ENCODE data around the gene ALDH1L1.

Gene ALDH1L1

DNA sequence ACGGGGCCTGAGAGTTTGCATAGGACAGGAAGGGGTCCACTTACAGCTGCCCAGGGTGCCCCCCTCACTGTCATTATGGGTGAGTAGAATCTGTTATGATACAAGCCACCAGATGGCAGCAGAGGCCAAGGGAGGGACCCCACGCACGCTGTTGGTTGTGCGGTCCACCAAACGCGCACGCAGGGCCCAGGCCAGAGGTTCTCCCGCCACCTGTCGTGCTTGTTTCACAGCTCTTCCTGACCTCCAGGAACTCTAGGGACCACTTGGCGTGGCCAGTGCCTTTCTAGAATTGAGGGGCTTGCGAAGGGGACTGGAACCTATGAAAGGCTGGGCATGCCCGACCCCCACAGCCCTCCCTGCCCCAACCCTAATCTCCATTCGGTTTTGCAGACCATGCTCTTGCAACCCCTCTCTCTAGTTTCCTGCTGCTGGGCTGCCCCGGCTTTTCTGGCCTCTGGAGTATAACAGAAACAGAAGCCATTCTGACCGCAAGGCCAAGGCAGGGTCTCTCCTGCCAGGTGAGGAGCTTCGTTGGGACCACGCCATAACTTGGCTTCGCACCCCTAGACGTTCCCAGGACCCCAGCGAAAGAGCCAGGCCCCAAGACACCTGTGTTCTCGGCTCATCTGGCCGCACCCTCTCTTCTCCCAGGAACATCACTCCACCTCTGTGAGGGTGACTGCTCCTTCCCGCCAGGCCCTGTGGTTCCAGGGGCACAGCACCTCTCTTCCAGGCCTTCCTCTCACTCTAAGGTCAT is 46.0 kb downstream of the ALDH1L1 start:
- peak; percentile 15 to 39 (median 32) for DNase-seq (ENCODE audit: low read depth in 3 of 3)

DNA sequence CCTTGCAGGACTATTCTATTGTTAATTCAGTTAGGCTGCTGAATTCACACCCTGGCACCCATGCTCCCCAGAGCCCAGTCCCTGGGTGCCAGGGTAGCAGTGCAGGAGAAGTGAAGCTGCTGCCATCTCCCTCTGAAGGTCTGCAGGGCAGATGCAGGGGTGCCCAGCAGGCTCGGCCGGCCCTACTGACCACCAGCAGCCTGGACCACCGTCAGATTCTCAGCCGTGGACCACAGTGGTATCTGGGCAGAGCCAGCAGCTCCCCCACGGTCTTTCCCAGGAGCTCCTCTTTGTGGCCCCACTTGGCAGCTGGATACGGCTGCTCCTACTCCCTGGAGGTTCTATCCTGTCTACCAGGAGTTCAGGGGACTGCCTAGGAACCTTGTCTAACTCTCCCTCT is 46.8 kb downstream of the ALDH1L1 start:
- DNase-seq (ENCODE audit: low read depth in 3 of 3), result no peak

DNA sequence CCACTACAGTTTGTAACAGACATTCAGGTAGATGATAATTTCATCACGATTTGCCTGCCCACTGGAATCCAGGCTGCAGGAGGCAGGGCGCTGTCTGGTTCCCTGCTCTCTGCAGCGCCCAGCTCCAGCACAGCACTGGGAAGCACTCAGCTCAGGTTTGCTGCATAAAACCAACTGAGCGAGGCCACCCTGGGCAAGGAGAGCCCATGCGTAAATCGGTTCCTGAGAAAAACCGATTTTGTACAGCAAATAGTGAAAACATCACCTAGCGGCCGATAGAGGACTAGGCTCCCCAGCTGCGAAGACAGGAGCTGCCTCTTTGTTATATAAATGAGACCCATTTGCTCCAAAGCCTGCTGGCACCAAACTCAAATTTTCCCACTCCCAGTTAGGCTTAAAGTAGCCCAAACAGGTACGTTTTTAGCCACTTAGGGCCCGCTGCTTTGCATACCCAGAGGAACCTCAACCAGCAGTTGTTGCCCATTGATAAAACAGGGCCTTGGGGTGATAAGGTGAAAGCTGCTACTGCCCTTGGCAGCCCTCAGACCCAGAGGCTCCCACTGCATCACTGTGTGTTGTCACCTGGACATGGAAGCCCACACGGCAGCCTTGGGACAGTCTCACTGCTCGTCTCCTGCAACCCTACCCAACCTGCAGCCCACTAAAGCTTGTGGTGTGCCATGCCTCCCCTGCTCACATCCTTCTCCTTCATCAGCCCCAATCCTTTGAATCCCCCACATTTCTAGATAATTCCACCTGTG is 47.5 kb downstream of the ALDH1L1 start:
- no peak for DNase-seq (ENCODE audit: low read depth in 3 of 3)

DNA sequence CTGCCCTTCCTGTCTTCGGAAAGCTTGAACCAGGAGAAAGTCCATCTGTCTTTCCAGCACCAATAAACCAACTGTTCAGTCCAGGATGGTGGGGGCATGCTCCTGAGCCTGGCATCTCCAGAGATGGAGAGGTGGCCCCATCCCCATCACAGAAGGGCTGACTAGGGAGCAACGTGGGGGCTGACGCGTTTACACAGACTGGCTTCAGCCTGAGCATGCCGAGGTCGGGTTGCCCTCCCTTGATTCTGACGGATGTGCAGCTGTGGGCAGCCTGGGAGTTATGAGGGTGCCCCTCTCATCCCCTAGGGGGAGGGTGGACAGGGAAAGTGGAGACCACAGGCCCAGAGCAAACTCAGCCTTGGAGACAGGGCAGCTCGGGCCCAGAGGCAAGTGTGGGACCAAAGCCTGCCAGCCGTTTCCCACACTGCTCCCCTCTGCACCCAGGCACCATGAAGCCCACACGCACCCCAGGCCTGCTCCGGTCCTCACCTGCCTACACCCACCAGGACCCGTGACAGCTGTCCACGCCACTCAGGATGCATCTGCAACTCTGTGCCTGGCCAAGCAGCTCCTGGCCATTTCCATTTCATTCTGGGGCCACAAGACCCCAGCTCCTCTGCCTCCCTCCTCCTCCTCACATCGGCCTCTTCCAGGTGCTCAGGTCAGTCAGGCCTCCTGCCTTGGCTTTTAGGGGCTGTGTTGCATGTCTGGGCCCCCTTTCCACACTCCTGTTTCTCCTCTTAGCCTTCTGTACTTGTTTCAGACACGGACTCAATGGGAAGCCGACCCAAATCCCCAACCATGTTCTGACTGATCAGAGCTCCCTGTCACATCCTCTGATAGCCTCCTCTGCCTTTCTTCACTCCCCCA is 48.3 kb downstream of the ALDH1L1 start:
- no peak for DNase-seq (ENCODE audit: low read depth in 3 of 3)

DNA sequence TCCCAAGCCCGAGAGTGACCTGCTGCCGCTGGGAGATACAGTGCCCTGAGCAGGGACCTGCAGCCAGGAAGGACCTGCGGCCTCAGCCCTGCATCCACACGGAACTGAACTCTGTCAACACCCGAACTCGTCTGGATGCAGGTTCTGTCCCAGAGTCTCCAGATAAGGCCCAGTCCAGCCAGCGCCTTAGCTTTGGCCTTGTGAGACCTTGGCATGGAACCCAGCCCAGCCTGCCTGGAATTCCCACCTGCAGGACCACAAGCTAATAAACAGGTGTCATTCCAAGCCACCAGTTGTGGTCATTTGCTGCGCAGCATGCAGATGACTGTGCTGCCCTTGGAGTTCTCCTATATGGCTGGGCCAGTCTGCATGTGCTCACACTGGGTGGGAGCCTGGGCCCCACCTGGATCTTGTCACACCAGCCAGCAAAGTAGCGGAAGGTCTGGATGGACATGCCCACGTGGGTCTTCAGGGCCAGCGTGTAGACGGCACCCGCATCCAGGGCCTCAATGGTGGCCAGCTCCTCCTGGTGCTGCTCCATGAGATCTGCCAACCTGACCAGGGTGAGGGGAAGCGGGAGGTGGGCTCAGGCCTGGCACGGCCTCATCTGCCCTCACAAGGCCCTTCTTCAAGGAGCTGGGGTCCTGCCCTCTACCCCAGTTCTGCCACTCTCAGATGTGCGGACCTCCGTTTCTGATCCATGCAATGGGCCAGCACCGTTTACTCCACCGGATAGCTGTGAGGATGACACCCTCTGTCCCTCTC is 49.2 kb downstream of the ALDH1L1 start:
- DNase-seq (ENCODE audit: low read depth in 3 of 3), result no peak

DNA sequence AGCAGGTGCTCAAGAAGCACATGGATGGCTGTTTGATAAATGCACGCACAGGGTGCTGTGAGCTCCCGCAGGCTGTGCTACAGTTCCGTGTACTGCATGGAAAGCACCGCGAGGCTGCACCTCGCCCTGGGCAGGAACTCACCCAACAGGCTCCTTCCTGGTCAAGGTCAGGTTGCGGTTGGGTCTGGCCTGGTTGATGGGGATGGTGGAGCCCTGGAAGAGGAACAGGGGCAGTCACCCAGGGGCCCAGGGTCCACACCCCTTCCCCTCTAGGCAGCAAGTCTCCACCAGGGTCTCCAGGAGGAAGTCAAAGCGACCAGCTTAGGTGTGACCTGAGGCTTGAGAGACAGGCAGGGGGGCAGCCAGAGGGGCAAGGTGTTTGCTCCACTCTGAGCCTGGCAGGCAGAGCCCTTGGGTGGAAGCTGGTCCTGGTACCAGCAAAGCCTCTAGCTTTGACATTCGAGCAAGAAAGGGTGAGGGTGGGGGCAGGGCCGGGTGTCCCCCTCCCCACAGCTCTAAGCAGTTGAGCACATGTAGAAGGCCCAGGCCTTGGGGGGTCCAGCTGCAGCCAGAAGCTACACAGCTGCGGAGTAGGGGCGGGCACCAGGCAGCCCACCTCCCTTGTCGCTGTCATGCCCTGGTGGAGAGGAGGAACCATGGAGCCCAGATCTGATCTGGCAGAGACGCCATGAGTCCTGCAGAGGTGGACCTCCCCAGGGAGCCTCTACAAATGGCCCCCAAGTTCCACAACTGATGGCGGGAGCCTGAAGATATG is 50.1 kb downstream of the ALDH1L1 start:
- no peak for DNase-seq (ENCODE audit: low read depth in 3 of 3)

DNA sequence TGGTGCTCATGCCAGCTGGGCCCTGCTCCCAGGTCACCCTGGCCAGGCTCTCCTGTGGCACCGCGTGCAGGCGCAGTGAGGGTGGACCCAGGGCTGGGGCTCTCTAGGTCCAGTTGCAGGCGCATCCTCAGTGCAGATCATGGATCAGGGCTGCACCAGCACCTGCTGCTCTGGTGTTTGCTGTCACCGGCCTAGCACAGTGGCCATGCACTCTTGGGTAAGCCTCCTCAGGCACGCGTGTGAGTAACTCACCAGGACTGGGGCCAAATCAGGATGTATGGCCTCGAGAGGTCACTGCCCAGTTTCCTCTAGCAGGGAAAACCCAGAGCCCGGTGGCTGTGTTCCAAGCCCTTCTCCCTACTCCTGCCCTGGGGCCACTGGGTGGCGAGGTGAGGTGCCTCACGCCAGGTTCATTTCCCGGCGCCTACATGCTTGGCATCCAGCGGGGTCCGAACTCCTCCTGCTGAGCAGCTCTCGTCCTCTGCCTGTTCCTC is 50.9 kb downstream of the ALDH1L1 start:
- no peak for DNase-seq (ENCODE audit: low read depth in 3 of 3)

DNA sequence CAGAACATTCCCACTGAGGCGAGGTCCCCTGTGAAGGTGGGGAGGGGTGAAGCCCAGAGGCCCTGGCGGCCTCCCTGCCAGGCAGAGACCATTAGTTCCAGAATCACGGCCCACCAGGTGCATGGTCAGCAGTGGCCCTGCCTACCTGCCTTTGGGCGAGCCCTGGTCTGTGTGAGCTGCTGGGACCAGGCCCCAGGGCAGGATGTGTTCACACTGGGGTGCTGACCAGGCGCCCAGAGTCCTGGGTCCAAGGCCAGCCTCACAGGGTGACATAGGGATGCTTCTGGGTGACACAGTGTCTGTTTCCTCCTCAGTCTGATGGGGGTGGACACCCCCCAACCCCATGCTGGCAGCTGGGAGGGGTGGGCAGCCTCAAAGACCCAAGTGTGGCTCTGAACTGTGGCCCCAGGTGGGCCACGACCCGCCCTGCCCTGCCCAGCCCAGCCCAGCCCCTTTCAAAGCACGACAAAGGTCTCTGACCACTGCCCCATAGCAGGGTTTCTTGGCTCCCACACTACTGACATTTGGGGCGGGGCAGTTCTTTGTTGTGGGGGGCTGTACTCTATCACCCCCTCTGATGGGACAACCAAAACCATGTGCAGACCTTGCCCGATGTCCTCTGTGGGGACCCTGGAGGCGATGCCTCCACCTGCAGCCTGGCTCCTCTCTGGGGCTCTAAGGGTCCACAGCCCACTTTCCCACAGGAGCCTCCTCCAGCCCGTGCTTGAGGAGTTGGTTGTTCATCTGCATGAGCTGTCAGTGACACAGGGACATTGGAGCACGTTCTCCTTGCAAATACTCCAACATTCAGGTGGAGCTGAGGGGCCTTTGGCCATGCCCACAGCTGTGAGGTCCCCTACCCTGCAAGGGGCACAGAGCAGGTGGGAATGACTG is 51.6 kb downstream of the ALDH1L1 start:
- DNase-seq (ENCODE audit: low read depth in 3 of 3), result no peak

DNA sequence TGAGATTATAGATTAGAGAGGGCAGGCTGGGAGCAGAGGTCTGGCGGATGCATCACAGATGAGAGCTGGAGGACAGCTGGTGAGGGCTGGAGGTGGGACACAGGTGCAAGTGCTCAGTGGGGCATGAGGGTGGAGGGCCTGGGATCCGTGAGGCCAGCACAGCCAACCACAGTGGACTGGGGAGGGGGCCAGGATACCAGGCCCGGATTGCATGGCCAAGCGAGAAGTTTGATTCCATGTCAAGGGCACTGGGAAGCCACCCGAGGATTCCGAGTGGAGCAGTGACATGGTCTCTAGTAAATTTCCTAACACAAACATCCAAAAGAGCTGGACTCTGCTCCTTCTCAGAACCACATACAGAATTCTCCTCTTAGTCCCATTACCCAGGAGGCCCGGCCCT is 52.5 kb downstream of the ALDH1L1 start:
- no peak for DNase-seq (ENCODE audit: low read depth in 3 of 3)

DNA sequence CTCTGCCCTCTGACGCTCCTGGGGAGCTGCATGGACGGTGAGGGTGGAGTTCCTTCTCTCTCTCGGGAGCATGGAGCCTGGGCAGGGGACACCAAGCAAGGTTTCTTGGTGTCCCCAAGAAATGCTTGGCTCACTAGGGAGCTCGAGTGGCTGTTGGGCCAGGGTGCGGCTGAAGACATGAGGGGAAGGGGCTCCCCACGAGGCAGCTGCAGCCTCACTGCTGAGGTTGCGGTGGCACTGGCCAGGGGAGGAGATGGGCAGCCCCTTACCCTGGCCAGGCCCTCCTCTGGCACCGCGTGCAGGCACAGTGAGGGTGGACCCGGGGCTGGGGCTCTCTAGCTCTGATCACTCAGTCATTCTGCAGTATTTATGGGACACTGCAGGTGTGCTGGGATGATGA is 52.9 kb downstream of the ALDH1L1 start:
- DNase-seq (ENCODE audit: low read depth in 3 of 3), result no peak

DNA sequence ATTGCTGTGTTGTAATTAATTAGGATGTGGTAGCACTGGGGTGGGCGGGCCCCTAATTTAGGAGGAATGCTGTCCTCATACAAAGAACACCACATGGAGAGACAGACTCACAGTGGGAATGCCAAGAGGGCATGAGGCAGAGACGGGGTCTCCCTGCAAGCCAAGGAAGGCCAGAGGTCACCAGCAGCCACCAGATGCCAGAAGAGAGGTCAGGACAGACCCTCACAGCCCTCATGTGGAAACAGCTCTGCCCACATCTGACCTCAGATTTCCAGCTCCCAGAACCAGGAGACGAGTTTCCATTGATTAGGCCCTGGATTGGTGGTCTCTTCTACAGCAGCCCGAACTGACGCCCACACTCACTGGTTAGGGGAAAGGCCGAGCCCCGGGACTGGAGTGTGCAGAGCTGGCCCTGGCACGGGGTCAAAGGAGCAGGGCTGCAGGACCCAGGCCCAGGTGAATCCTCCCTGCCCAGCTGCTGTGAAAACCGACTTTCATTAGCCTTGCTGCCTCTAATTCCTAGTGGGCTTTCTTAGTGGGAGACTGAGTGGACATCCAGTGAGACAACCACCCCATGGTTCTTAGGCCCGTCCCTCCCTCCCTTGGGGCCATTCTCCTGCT is 53.5 kb downstream of the ALDH1L1 start:
- DNase-seq (ENCODE audit: low read depth in 3 of 3), result no peak

DNA sequence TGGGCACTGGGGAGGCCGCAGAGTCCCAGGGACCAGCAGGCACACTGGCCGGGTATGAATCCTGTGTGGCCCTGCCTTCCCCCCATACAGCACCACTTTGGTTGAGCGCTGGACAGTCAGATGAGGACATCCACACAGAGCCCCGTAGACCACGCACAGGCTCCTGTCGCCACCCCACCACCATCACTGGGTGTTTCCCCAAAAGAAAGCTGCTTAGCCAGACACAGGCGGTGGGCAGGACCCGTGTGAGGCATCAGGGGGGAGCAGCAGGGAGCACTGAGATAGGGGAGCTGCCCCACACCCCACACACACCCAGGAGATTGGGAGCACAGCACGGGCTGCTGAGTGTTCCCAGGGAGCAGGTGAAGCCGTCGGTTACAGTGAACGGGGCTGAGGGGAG is 54.1 kb downstream of the ALDH1L1 start:
- DNase-seq (ENCODE audit: low read depth in 3 of 3), result no peak

DNA sequence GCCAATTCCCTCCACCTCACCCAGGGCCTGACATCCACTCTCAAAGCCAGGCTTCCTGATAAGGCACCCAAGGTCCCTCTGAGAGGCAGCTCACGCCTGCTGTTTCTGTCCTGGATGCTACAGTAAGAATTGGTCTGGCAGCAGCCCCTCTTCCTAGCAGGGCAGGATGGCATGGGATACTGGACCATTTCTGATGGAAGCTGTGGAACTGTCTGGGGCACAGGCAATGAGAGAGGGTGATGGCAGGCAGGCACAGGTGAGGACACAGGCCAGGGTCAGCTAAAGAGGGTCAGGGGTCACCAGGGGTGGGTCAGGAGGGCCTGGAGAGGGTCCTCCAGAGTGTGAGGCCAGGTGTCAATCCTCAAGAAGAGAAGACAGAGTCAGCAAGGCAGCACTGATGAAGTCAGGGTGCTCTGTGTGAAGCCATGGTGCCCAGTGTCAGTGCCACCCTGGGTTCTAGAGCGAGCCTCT is 54.6 kb downstream of the ALDH1L1 start:
- no peak for DNase-seq (ENCODE audit: low read depth in 3 of 3)

DNA sequence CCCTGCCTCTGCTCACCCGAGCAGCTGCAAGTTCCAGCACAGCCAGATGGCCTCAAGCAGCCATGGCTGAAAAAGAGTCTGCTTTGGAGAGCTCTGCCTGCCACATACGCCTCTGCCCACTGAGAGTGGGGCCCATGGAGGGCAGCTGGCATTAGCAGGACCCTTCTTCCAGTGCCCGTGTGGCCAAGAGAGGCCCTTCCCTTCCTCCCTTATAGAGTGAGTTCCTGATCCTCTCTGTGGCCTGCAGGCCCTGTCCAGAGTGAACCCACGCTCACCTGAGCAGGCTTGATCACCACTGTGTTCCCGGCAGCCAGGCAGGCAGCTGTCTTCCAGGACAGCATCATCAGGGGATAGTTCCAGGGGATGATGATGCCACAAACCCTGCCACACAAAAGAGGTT is 55.0 kb downstream of the ALDH1L1 start:
- DNase-seq (ENCODE audit: low read depth in 3 of 3), result no peak

DNA sequence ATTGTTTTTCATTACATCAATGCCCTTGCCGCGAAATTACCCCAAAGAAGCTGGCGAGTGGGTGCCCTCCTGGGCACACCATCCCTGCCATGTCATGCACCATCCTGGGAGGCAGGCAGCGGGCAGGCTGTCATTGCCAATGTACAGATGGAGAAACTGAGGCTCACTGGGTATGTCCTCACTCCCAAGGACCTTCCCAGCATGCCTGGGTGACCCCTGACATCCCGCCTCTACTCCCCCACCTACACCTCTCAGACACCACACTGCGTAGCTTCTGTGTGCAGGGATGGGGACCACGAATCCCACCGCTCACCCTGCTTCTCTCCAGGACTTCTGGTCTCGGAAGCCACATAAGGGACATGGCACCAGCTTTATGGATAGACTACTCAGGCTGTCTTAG is 55.5 kb downstream of the ALDH1L1 start:
- DNase-seq (ENCODE audit: low read depth in 3 of 3), result no peak

DNA sequence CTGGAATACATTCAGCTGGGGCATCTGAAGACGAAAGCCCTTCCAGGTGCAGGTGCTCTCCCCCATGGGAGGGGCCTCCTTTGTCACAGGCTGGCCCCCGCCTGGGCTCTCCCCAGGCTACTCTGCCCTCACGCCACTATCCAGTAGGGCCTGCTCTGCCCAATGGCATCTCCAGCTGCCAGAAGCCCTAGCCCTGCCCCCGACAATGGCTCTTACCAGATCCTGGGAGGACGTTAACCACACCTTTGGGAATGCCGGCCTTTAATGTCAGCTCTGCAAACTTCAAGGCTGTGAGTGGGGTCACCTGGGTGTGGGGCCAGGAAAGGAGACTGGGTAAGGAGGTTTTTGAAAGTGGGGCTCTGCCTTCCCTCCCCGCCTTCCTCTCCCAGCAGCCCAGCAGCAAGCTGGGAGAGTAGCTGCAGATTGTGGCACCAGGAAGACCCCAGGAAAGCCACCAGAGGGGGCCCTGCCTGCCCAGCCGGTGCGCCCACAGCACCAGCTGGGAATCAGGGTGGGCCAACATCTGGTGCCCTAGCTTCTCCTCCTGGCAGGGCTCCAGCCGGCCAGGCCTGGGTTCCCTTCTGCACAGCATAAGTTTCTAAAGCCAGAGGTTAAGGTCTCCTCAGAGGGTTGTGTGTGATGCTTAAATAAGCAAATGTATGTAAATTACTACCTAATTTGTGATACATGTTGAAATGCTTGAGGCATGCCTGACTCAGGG is 56.1 kb downstream of the ALDH1L1 start:
- no peak for DNase-seq (ENCODE audit: low read depth in 3 of 3)

DNA sequence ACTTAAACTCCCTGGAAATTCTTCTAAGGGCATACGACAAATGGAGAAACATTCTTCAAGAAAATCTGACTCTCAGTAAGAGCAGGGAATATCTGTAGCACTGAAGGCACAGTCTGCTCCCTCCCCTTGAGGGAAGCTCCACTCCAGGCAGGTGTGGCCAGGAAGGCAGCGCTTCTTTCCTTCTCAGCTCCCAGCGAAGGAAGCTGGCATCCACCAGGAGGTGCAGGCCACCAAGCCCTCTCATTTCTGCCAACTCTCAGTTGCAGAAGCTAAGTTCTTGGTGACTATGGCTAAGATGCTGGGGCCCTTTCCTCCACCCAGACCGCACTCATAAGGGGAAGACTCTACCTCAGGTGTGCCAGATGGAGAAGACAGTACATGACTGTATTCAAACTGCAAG is 58.8 kb downstream of the ALDH1L1 start:
- no peak for DNase-seq (ENCODE audit: low read depth in 3 of 3)

DNA sequence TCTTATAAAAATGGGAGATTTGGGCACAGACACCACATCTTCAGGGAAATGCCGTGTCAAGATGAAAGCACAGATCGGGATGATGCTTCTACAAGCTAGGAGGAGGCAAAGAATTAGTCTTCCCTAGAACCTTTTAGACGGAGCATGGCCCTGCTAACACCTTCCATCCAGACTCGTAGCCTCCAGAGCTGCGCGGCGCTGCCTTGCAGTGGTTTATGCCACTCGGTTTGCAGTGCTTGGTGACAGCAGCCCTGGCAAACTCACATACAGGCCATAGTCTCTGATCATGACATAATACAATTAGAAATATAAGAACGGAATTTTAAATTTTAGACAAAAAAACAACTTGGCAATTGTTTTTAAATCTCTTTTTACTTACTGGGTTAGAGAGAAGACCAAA is 59.3 kb downstream of the ALDH1L1 start:
- no peak for DNase-seq (ENCODE audit: low read depth in 3 of 3)
